NCI-H1417 (cell line): ENCODE data around the gene BLVRB.
A peak's percentile ranks its signal among the peaks of the same experiment; 100 is the strongest.
"Not testable (repeated sequence)": the region's sequence is repeated elsewhere in the genome, so short reads cannot be mapped to it uniquely, and the experiment has no call there.

Experiments
- DNase-seq, 3 experiments: peaks; one replicate each; lab custom pipeline; 2025; lab: John Stamatoyannopoulos, UW

Gene BLVRB

GRCh38 chr19:40486017-40486416 lies 20.5 kb upstream of the BLVRB start:
- DNase-seq: no peak

DNA sequence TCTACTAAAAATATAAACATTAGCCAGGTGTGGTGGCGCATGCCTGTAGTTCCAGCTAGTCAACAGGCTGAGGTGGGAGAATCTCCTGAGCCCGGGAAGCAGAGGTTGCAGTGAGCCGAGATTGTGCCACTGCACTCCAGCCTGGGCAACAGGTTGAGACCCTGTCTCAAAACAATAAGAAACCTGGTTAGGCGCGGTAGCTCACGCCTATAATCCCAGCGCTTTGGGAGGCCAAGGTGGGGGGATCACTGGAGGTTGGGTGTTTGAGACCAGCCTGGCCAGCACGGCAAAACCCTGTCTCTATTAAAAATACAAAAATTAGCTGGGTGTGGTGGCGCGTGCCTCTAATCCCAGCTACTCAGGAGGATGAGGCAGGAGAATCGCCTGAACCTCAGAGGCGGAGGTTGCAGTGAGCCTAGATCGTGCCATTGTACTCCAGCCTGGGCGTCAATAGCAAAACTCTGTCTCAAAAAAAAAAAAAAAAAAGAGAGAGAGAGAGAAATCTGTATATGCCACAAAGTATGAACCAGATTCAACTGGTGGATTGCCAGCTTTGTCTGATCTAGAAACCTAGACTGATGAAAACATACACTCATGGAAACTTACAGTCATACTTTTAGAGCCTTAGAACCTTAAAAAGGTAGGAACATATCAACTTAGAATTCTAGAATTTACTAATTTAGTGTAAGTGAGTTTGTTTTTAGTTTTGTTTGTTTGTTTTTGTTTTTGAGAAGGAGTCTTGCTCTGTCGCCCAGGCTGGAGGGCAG lies 10.5 kb upstream of the BLVRB start:
- not testable (repeated sequence) for DNase-seq

- no peak for DNase-seq
Measured at GRCh38 chr19:40474737-40475136, 9.2 kb upstream of the BLVRB start.

GRCh38 chr19:40472516-40472915 lies 7.0 kb upstream of the BLVRB start:
- no peak for DNase-seq

GRCh38 chr19:40471111-40471510 lies 5.6 kb upstream of the BLVRB start:
- DNase-seq: no peak

- no peak for DNase-seq
Measured at GRCh38 chr19:40469011-40469410, 3.5 kb upstream of the BLVRB start.

GRCh38 chr19:40466985-40467734 lies 1.6 kb upstream of the BLVRB start, which contains the start of gene SPTBN4:
Gene SPTBN4, plus strand, starts transcription at chr19:40467001. Its CDS starts 5,621 bp downstream, at chr19:40472622.
- DNase-seq: no peak

DNA sequence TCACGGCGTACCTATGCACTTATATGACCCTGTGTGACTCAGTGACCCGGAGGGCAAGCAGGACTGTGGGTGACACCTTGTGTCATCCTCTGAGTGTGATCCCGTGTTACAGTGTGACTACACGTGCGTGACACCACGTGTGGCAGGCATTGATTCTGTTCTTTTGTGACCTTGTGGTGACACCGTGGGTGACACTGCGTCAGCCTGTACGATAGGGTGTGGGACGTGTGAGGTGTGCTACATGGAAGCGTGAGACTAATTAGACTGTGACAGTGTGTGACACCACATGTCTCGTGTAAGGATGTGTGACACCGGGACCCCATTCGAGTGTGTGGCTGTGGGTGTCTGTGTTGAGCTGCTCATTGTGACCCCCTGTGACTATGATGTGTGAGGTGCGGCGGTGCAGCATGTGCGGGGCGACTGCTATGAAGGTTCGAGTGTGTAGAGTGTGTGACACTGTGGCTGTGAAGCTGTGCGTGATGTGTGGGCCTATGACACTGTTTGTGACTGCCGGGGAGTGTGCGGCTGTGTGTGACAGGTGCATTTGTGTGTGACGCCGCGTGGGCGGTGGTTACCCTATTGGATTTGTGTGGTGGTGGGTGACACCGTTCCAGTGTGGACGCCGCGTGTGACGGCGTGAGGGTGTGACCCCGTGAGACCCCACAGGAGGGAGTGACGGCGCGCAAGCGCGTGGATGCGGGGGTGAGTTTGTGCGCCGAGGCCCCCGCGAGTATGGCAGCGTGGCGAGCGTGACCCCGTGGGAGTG lies 857 bp upstream of the BLVRB start:
- DNase-seq: peak in 1 of 3 experiments; percentile 26

- DNase-seq: peak in 1 of 3 experiments; percentile 26
Measured at GRCh38 chr19:40465025-40465556, 454 bp downstream of the BLVRB start.

DNA sequence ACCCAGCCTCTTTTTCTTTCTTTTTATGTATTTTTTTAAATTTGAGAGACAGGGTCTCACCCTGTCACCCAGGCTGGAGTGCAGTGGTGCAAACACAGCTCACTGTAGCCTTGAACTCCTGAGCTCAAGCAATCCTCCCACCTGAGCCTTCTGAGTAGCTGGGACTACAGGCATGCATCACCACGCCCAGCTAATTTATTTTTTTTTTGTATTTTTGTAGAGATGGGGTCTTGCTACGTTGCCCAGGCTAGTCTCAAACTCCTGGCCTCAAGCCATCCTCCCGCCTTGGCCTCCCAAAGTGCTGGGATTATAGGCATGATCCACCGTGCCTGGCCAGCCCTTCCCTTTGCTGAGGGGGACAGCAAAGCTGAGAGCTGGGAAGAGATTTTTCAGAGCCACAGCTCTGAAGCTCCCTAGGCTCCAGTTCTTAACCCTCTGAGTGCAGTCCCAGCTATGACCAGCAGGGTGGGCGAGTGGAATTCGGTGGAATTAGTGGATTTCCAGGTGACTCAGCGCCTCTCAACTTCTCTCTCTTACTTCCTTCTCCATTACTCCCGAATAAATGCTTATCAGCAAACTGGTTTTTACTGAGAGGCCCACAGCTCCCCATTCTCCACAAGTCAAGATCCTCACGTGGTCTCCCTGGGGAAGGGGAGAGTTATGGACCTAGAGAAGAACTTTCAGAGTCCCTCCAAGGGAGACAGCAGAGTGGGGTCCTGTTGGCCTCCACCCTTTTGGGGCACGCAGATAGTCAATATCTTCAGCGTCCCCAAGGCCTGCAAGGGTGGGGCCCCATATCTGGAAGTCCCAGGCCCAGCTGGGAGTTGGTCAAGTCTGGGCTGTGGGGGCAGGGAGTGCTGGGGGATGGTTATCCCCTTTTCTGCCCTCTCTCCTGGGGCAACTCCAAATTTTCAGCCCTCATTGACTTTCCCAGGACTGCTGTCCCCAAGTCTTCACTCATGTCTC lies 1.2 kb downstream of the BLVRB start:
- DNase-seq: peak; percentile 69 to 85 (median 76)

GRCh38 chr19:40463587-40464037 lies 1.9 kb downstream of the BLVRB start:
- not testable (repeated sequence) for DNase-seq

- DNase-seq: no peak
Measured at GRCh38 chr19:40461669-40462221, 3.8 kb downstream of the BLVRB start.

DNA sequence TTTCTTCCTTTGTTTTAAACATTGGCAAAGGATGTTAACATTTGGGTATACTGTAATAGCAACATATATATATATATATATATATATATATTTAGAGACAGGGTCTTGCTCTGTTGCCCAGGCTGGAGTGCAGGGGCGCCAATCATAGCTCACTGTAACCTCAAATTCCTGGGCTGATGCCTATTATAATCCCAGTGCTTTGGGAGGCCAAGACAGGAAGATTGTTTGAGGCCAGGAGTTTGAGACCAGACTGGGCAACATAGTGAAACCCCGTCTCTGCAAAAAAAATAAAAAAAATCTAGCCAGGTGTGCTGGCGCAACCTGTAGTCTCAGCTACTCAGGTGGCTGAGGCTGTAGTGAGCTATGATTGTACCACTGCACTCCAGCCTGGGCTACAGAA lies 5.4 kb downstream of the BLVRB start:
- no peak for DNase-seq

DNA sequence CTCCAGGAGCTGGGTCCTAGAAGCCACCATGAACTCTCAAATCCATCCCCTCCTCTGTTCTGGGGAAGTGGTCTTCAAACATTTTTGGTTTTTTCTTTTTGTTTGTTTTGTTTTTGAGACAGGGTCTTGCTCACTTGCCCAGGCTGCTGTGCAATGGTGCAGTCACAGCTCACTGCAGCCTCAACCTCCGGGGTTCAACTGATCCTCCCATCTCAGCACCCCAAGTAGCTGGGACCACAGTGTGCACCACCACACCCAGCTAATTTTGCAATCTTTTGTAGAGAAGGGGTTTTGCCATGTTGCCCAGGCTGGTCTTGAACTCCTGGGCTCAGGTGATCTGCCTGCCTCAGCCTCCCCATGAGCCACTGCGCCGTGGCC lies 7.0 kb downstream of the BLVRB start:
- no peak for DNase-seq

DNA sequence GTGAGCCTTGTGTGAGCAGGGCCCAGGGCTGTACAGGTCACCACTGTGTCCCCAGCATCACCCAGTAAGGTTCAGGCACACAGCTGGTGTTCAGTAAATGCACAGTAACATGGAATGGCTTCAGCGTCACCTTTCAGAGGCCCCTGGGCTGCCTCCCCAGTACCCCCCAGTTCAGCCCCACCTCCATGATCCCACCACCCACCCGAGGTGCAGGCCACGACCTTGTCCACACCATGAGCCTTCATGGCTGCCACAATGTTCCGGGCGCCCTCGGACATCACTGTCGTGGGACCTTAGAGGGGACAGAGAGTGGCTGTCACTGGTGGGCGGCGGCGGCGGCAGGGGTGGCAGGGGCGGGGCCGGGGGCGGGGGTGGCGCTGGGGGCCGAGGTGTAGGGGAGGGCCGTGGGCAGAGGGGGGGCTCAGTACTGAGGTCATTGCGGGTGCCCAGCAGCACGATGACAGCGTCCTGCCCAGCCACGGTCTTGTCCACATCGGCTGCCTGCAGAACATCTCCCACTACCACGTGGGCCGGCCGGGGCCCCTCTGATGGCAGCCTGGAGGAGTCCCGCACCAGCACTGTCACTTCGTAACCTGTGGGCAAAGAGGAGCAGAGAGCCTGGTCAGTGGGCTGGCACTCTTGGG lies 7.5 kb downstream of the BLVRB start:
- no peak for DNase-seq

- DNase-seq: no peak
Measured at GRCh38 chr19:40457048-40457447, 8.5 kb downstream of the BLVRB start.

GRCh38 chr19:40453943-40454342 lies 11.6 kb downstream of the BLVRB start:
- not testable (repeated sequence) for DNase-seq

DNA sequence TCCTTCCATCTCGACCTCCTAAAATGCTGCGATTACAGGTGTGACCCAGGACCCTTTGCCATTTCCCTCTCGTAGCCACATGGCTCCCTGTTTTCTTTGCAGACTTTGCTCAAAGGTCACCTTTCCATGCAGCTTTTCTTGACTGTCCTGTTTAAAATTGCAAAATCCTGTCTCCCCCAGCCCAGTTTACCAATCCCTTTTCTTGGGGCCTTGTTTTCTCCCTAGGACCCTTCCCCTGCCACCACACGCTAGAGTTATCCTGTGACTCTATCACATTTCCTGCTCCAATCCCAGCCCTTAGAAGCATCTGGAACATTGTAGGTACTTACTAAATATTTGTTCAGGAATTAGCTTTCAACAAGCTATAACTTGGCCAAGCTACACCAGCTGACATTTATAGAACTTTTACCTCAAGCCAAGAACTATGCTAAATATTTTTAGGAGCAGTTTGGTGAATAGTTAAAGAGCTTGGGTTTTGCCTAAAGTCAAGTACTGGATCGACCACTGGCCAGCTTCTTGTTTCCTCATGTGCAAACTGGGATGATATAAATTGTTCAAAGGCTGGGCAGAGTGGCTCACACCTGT lies 12.3 kb downstream of the BLVRB start:
- no peak for DNase-seq

DNA sequence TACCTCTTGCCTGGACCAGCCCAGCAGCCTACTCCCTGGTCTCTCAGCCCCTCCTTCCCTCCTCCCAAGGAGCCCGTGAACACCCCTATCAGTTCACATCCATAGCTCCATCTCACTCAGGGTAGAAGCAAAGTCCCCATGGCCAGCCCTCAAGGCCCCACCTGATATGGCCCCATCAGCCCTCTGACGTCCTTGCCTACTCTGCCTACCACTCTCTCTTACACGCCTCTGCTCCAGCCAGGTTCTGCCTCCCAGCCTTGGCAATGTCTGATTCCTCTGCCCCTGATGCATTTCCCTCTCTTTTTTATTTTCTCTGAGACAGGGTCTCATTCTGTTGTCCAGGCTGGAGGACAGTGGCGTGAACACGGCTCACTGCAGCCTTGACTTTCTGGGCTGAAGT lies 13.5 kb downstream of the BLVRB start:
- no peak for DNase-seq

DNA sequence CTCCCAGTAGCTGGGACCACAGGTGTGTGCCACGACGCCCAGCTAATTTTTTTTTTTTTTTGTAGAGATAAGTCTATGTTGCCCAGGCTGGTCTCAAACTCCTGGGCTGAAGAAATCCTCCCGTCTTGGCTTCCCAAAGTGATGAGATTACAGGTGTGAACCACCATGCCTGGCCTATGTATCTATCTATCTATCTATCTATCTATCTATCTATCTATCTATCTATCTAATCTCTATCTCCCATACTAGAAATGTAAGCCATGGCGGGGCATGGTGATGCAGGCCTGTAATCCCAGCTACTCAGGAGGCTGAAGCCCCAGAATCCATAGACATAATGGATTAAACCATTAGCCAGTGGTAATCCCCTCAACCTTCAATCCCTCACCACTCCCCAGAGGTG lies 14.9 kb downstream of the BLVRB start:
- no peak for DNase-seq
